Fibroblast of villous mesenchyme (primary cell): ENCODE measurements around the gene CHD9. TPM values are rescaled to one million over a fixed set of nuclear protein-coding genes. Genes with fewer than 3 reads are reported as not detected.

Experiments used
- DNase-seq: peaks from one replicate; pipeline ENCODE4 v3.0.0-alpha.2; 2010; ENCODE audit warnings: low read depth
- H3K4me3 ChIP-seq: 2 replicates; pipeline ENCODE4 v1.5.1; 2011; ENCODE audit warnings: low read depth, mild to moderate bottlenecking, low read length
- CTCF ChIP-seq: IDR thresholded peaks from 2 replicates; pipeline ENCODE4 v1.5.1; 2012; ENCODE audit warnings: low read depth, mild to moderate bottlenecking, low read length; ENCODE audit not compliant: insufficient read depth
- total RNA-seq: library from RNA; depleted of rRNA; stranded (reverse); fragments of >200 nt; gene quantifications from 2 replicates; pipeline ENCODE4 v1.2.3, GENCODE V29; 2012

The CHD9 gene
- total RNA-seq, 1 donor = 102 TPM

GRCh38 chr16:53126390-53126789 is 71.6 kb downstream of the CHD9 start:
- no peak overlapping the region for H3K4me3 ChIP-seq
- TF ChIP-seq CTCF = no peak
- no peak for DNase-seq

- peak; percentile 78 for DNase-seq
- TF ChIP-seq CTCF = no peak
- peak overlapping the region; percentile 58 for H3K4me3 ChIP-seq
Measured at GRCh38 chr16:53129281-53130158, 74.7 kb downstream of the CHD9 start.

- peak overlapping the region; percentile 87 for H3K4me3 ChIP-seq
- peak; percentile 52 for TF ChIP-seq CTCF
- peak; percentile 96 for DNase-seq
Measured at GRCh38 chr16:53130159-53131049, 75.6 kb downstream of the CHD9 start.

GRCh38 chr16:53131050-53131362 is 76.2 kb downstream of the CHD9 start:
- no peak for DNase-seq
- no peak for TF ChIP-seq CTCF
- peak overlapping the region; percentile 87 for H3K4me3 ChIP-seq

- DNase-seq = peak; percentile 57
- H3K4me3 ChIP-seq = peak overlapping the region; percentile 87
Measured at GRCh38 chr16:53131363-53132071, 76.7 kb downstream of the CHD9 start.

More at GRCh38 chr16:53131363-53132071, 76.7 kb downstream of the CHD9 start:
- TF ChIP-seq CTCF = no peak
